Fibroblast of peridontal ligament (primary cell): ENCODE results near the gene CCDC13.
"Not testable (repeated sequence)": the region's sequence is repeated elsewhere in the genome, so short reads cannot be mapped to it uniquely, and the experiment has no call there.

Experiments used
- DNase-seq: peaks from one replicate; pipeline ENCODE4 v3.0.0-alpha.2; 2010; ENCODE audit errors: extremely low read depth

Gene CCDC13

GRCh38 chr3:42772670-42773408, at the start of gene CCDC13:
CCDC13 (minus strand) TSS chr3:42773253; CDS start chr3:42758345, 14,908 bp downstream.
- DNase-seq, result peak; percentile 85

- no peak for DNase-seq
Observed at GRCh38 chr3:42822828-42823227, 49.8 kb upstream of the CCDC13 start.

- DNase-seq, result no peak
Observed at GRCh38 chr3:42820746-42821051, 47.6 kb upstream of the CCDC13 start.

- no peak for DNase-seq
Observed at GRCh38 chr3:42819351-42819965, 46.4 kb upstream of the CCDC13 start.

GRCh38 chr3:42815826-42816225, 42.8 kb upstream of the CCDC13 start:
- no peak for DNase-seq

- DNase-seq, result no peak
Observed at GRCh38 chr3:42814914-42815507, 42.0 kb upstream of the CCDC13 start.

GRCh38 chr3:42814246-42814645, 41.2 kb upstream of the CCDC13 start:
- no peak for DNase-seq

GRCh38 chr3:42811118-42811883, 38.2 kb upstream of the CCDC13 start:
- not testable (repeated sequence) for DNase-seq

- not testable (repeated sequence) for DNase-seq
Observed at GRCh38 chr3:42810706-42811105, 37.7 kb upstream of the CCDC13 start.

- DNase-seq, result no peak
Observed at GRCh38 chr3:42809202-42809601, 36.1 kb upstream of the CCDC13 start, which contains the start of gene ACKR2. ACKR2 (plus strand) TSS chr3:42809445; CDS start chr3:42864503, 55,058 bp downstream.

- DNase-seq, result no peak
Observed at GRCh38 chr3:42807929-42808328, 34.9 kb upstream of the CCDC13 start.

- DNase-seq, result no peak
Observed at GRCh38 chr3:42805141-42805821, 32.2 kb upstream of the CCDC13 start.

GRCh38 chr3:42804831-42805132, 31.7 kb upstream of the CCDC13 start:
- peak; percentile 16 for DNase-seq

GRCh38 chr3:42804106-42804830, 31.2 kb upstream of the CCDC13 start, which contains the start of gene HIGD1A:
HIGD1A (minus strand) TSS chr3:42804490; CDS start chr3:42794253, 10,237 bp downstream.
- peak; percentile 89 for DNase-seq

GRCh38 chr3:42803414-42804105, 30.5 kb upstream of the CCDC13 start:
- DNase-seq, result peak; percentile 30

- peak; percentile 28 for DNase-seq
Observed at GRCh38 chr3:42802876-42803413, 29.9 kb upstream of the CCDC13 start.

- no peak for DNase-seq
Observed at GRCh38 chr3:42801784-42802183, 28.7 kb upstream of the CCDC13 start.

- DNase-seq, result no peak
Observed at GRCh38 chr3:42801048-42801620, 28.1 kb upstream of the CCDC13 start.

- DNase-seq, result no peak
Observed at GRCh38 chr3:42800251-42800650, 27.2 kb upstream of the CCDC13 start.

- DNase-seq, result no peak
Observed at GRCh38 chr3:42799376-42799775, 26.3 kb upstream of the CCDC13 start.
